Measurements from ENCODE around the gene PUM2.

GRCh38 chr2:20291846-20292408, 58.7 kb downstream of the PUM2 start:
- TF ChIP-seq GATA2 (IDR thresholded peaks at IDR 0.05; ENCODE audit: low read depth, low read length) (no peak), GATA3 (IDR thresholded peaks at IDR 0.05; ENCODE audit: low read depth, low read length) (no peak)
